DOHH2 (cell line): ENCODE data around the gene PRKCE.

Experiments
- H3F3A ChIP-seq: fragments of 200-600 bp; sonication (generic), shearing (Covaris generic); 2 replicates; pipeline ENCODE4 v1.6.0; 2016; ENCODE audit warnings: antibody characterized with exemption, mild to moderate bottlenecking; ENCODE audit not compliant: control insufficient read depth, insufficient read depth
- H3K27ac ChIP-seq: fragments of 200-600 bp; sonication (generic); 2 replicates; pipeline ENCODE4 v1.5.1; 2014; ENCODE audit warnings: low read depth, mild to moderate bottlenecking, low read length, moderate library complexity
- H3K27me3 ChIP-seq: fragments of 200-600 bp; sonication (generic); 2 replicates; pipeline ENCODE4 v1.6.1; 2014; ENCODE audit warnings: mild to moderate bottlenecking, low read length, mixed read lengths; ENCODE audit not compliant: control insufficient read depth
- H3K36me3 ChIP-seq: fragments of 200-600 bp; sonication (generic); 2 replicates; pipeline ENCODE4 v1.6.1; 2014; ENCODE audit warnings: mild to moderate bottlenecking, low read length, moderate library complexity, mixed read lengths; ENCODE audit not compliant: control insufficient read depth
- H3K4me1 ChIP-seq: fragments of 200-600 bp; sonication (generic); 2 replicates; pipeline ENCODE4 v1.6.1; 2014; ENCODE audit warnings: mild to moderate bottlenecking, low read length, mixed read lengths; ENCODE audit not compliant: control insufficient read depth
- H3K4me2 ChIP-seq: fragments of 200-600 bp; sonication (generic); 2 replicates; pipeline ENCODE4 v1.6.0; 2014; ENCODE audit warnings: mild to moderate bottlenecking, low read length, moderate library complexity
- H3K4me3 ChIP-seq: fragments of 200-600 bp; sonication (generic); 2 replicates; pipeline ENCODE4 v1.5.1; 2014; ENCODE audit warnings: mild to moderate bottlenecking, low read length, mixed read lengths
- H3K79me2 ChIP-seq: fragments of 200-600 bp; sonication (generic); 2 replicates; pipeline ENCODE4 v1.6.1; 2014; ENCODE audit warnings: mild to moderate bottlenecking, low read length, mixed read lengths; ENCODE audit not compliant: control insufficient read depth
- H3K9me2 ChIP-seq: fragments of 200-600 bp; sonication (generic); replicated peaks from 2 replicates; pipeline ENCODE4 v1.6.1; 2014; ENCODE audit warnings: mild to moderate bottlenecking, low read length, mixed read lengths; ENCODE audit not compliant: control insufficient read depth
- H3K9me3 ChIP-seq: fragments of 200-600 bp; sonication (generic); 2 replicates; pipeline ENCODE4 v1.6.1; 2014; ENCODE audit warnings: antibody characterized with exemption, low read length, mixed read lengths; ENCODE audit not compliant: control insufficient read depth, insufficient read depth
- H4K20me1 ChIP-seq: fragments of 200-600 bp; sonication (generic); 2 replicates; pipeline ENCODE4 v1.6.0; 2014; ENCODE audit warnings: low read depth, mild to moderate bottlenecking, antibody characterized with exemption, low read length, moderate library complexity; ENCODE audit not compliant: control insufficient read depth, insufficient read depth
- EZH2phosphoT487 ChIP-seq: fragments of 200-600 bp; sonication (generic); IDR thresholded peaks from 2 replicates; pipeline ENCODE4 v1.6.1; 2017; ENCODE audit warnings: borderline replicate concordance, mild to moderate bottlenecking, antibody characterized with exemption, low read length, moderate library complexity, mixed read lengths
- TF ChIP-seq, protein P1 (sequence below): fragments of 200-600 bp; sonication (generic); IDR thresholded peaks from one replicate; pipeline ENCODE4 v1.5.1; 2014; ENCODE audit warnings: antibody characterized with exemption, mild to moderate bottlenecking, low read depth, low read length; ENCODE audit not compliant: poor library complexity, severe bottlenecking

The PRKCE gene

DNA sequence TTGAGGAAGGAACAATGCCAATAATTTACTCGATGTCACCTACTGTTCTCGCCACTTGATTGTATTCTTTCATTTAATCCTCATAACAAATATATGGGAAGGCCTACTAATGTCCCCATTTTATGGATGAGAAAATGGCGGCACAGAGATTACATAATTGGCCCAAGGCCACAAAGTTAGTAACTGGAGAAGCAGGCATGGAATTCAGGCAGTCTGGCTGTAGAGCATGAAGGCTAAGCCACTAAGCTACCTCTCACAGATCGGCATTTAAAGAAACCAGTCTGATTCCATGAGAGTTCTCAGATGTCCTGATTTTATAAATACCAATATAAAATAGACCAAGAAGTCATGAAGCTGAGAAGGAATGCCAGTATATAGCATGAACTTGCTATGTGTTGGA is 523.9 kb downstream of the PRKCE start:
- no peaks in the 10 kb centered on the region for H3F3A ChIP-seq
- H4K20me1 ChIP-seq = no peaks in the 10 kb centered on the region
- H3K79me2 ChIP-seq = no peaks in the 10 kb centered on the region
- H3K4me2 ChIP-seq = no peak overlapping the region
- no peaks in the 10 kb centered on the region for H3K9me3 ChIP-seq
- H3K9me2 ChIP-seq = no peaks in the 10 kb centered on the region
- H3K4me3 ChIP-seq = no peak overlapping the region
- H3K4me1 ChIP-seq = no peaks in the 10 kb centered on the region
- no peak overlapping the region for H3K27ac ChIP-seq
- TF ChIP-seq EZH2phosphoT487 = no peak
- TF ChIP-seq, protein P1, sequence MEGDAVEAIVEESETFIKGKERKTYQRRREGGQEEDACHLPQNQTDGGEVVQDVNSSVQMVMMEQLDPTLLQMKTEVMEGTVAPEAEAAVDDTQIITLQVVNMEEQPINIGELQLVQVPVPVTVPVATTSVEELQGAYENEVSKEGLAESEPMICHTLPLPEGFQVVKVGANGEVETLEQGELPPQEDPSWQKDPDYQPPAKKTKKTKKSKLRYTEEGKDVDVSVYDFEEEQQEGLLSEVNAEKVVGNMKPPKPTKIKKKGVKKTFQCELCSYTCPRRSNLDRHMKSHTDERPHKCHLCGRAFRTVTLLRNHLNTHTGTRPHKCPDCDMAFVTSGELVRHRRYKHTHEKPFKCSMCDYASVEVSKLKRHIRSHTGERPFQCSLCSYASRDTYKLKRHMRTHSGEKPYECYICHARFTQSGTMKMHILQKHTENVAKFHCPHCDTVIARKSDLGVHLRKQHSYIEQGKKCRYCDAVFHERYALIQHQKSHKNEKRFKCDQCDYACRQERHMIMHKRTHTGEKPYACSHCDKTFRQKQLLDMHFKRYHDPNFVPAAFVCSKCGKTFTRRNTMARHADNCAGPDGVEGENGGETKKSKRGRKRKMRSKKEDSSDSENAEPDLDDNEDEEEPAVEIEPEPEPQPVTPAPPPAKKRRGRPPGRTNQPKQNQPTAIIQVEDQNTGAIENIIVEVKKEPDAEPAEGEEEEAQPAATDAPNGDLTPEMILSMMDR = no peak
- H3K27me3 ChIP-seq = no peaks in the 10 kb centered on the region
- no peaks in the 10 kb centered on the region for H3K36me3 ChIP-seq

DNA sequence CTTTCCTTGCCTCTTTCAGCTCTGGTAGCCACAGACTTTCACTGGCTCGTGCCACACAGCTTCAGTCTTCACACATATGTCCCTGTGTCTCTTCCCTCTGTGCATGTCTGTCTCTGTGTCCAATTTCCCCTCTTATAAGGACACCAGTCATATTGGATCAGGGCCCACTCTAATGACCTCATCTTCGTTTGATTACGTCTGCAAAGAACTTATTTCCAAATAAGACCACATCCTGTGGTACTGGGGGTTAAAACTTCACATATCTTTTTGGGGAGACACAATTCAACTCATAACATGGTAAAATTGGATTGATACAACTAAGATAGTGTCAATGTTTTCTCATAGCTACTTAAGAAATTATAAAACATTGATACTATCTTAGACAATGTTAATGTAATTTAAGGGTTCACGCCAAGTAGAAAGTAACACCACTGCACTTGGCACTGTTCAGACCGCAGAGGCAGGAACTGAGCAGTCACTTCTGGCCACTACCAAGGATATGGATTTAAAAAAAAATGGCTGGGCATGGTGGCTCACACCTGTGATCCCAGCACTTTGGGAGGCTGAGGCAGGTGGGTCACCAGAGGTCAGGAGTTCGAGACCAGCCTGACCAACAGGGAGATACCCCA is 526.1 kb downstream of the PRKCE start:
- Histone ChIP-seq H3F3A (no peaks in the 10 kb centered on the region), H3K79me2 (no peaks in the 10 kb centered on the region), H3K4me2 (no peak overlapping the region), H3K9me2 (no peaks in the 10 kb centered on the region), H3K27ac (no peak overlapping the region), H3K4me1 (no peaks in the 10 kb centered on the region), H3K27me3 (no peaks in the 10 kb centered on the region), H4K20me1 (no peaks in the 10 kb centered on the region), H3K4me3 (no peak overlapping the region), H3K9me3 (no peaks in the 10 kb centered on the region), H3K36me3 (no peaks in the 10 kb centered on the region)
- TF ChIP-seq, protein P1 = no peak
- TF ChIP-seq EZH2phosphoT487 = no peak

DNA sequence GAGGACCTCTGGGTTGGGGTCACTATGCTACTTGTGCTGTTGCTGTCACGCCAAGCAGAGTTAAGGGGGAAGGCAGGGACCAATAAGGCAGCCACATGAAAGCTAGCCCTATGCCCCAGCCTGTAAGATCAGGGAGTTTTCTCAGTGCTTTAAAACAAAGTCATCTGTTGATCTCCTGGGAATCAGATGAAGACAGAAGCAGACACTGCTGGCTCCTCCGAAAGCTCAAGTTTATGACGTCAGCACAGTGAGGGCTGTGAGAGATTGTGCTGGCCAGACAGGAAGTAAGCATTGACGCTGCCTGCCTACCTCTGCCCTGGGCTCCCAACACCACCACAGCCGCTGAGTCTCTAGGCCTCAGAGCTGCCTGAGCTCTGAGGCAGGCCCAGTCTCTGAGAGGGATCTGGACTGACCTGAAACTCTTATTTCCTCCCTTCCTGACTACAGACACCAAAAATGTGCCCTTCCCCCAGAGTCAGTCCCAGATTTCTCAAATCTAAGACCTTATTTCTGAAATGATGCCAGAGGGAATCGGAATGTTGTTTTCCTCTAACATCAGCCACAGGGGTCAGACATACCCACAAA is 527.7 kb downstream of the PRKCE start:
- Histone ChIP-seq H3K4me2 (no peak overlapping the region), H3K4me1 (no peaks in the 10 kb centered on the region), H3K4me3 (no peak overlapping the region), H3K9me2 (no peaks in the 10 kb centered on the region), H3K36me3 (no peaks in the 10 kb centered on the region), H3F3A (no peaks in the 10 kb centered on the region), H3K79me2 (no peaks in the 10 kb centered on the region), H3K9me3 (no peaks in the 10 kb centered on the region), H3K27ac (no peak overlapping the region), H3K27me3 (no peaks in the 10 kb centered on the region), H4K20me1 (no peaks in the 10 kb centered on the region)
- TF ChIP-seq, protein P1 = no peak
- no peak for TF ChIP-seq EZH2phosphoT487
